GM06990 (cell line): ENCODE results near the gene LTBP4.

ENCODE experiments used
- DNase-seq: peaks from one replicate; pipeline ENCODE4 v3.0.0-alpha.2; 2011; ENCODE audit not compliant: insufficient read length; ENCODE audit errors: extremely low read depth
- H3K27me3 ChIP-seq: replicated peaks from 2 replicates; pipeline ENCODE4 v1.6.0; 2011; ENCODE audit warnings: low read length; ENCODE audit not compliant: control insufficient read depth, insufficient read depth
- H3K36me3 ChIP-seq: 2 replicates; pipeline ENCODE4 v1.5.1; 2011; ENCODE audit warnings: low read length; ENCODE audit not compliant: control insufficient read depth, insufficient read depth
- H3K4me3 ChIP-seq: replicated peaks from 2 replicates; pipeline ENCODE4 v1.5.1; 2011; ENCODE audit warnings: low read depth, mild to moderate bottlenecking, control low read depth, low read length
- CTCF ChIP-seq: IDR thresholded peaks from 2 replicates; pipeline ENCODE4 v1.5.1; 2011; ENCODE audit warnings: low read length, control low read depth, mild to moderate bottlenecking, inconsistent platforms; ENCODE audit not compliant: insufficient read depth, poor library complexity, severe bottlenecking

LTBP4 gene

GRCh38 chr19:40571831-40572495 is 29.2 kb upstream of the LTBP4 start:
- no peak for TF ChIP-seq CTCF
- no peaks in the 10 kb centered on the region for H3K36me3 ChIP-seq
- H3K4me3 ChIP-seq: no peak overlapping the region
- H3K27me3 ChIP-seq: no peaks in the 10 kb centered on the region; the same call in 1 of the 2 replicates
- no peak for DNase-seq

GRCh38 chr19:40575326-40575725 is 25.8 kb upstream of the LTBP4 start:
- Histone ChIP-seq H3K36me3 (peaks cover 3% of the 10 kb centered on the region), H3K27me3 (no peaks in the 10 kb centered on the region), H3K4me3 (no peak overlapping the region)
- no peak for TF ChIP-seq CTCF
- no peak for DNase-seq

- Histone ChIP-seq H3K27me3 (no peaks in the 10 kb centered on the region), H3K4me3 (peak overlapping the region; percentile 94), H3K36me3 (peaks cover 7% of the 10 kb centered on the region)
- no peak for TF ChIP-seq CTCF
- peak; percentile 41 for DNase-seq
These were observed 25.0 kb upstream of the LTBP4 start for GRCh38 chr19:40576151-40576584.

GRCh38 chr19:40576585-40577451 is 24.4 kb upstream of the LTBP4 start, which contains the start of gene SHKBP1:
Gene SHKBP1 (plus strand): TSS chr19:40576873. CDS start chr19:40576900, 27 bp downstream.
- Histone ChIP-seq H3K27me3 (no peaks in the 10 kb centered on the region), H3K4me3 (peak within 1 kb of the TSS; percentile 94), H3K36me3 (peaks cover 9% of the 10 kb centered on the region)
- peak; percentile 90 for DNase-seq
- no peak for TF ChIP-seq CTCF

GRCh38 chr19:40578442-40578908 is 22.7 kb upstream of the LTBP4 start:
- Histone ChIP-seq H3K27me3 (no peaks in the 10 kb centered on the region), H3K4me3 (no peak overlapping the region), H3K36me3 (peaks cover 16% of the 10 kb centered on the region)
- no peak for DNase-seq
- no peak for TF ChIP-seq CTCF
